Measurements from ENCODE around the gene ARHGAP26.

DNA sequence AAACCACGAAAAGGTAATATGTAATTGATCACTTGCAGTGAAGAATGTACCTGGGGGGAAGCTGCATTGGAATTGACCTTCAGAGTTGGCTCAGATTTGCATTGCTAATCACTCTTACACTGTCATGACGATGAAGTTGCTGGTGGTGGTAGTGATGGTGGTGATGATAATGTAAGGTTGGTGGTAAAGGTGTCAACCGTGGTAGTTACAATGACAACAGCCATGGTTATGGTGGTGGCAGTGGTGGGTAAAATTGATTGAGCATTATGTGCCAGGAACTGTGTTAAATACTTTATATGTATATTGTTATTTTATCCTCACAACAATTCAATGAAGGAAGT is 350.9 kb downstream of the ARHGAP26 start:
- TF ChIP-seq, protein P1, sequence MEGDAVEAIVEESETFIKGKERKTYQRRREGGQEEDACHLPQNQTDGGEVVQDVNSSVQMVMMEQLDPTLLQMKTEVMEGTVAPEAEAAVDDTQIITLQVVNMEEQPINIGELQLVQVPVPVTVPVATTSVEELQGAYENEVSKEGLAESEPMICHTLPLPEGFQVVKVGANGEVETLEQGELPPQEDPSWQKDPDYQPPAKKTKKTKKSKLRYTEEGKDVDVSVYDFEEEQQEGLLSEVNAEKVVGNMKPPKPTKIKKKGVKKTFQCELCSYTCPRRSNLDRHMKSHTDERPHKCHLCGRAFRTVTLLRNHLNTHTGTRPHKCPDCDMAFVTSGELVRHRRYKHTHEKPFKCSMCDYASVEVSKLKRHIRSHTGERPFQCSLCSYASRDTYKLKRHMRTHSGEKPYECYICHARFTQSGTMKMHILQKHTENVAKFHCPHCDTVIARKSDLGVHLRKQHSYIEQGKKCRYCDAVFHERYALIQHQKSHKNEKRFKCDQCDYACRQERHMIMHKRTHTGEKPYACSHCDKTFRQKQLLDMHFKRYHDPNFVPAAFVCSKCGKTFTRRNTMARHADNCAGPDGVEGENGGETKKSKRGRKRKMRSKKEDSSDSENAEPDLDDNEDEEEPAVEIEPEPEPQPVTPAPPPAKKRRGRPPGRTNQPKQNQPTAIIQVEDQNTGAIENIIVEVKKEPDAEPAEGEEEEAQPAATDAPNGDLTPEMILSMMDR (IDR thresholded peaks at IDR 0.05): no peak
- TF ChIP-seq POLR2AphosphoS5 (IDR thresholded peaks at IDR 0.05; ENCODE audit: low read depth, low read length): no peak
- TF ChIP-seq, protein P2, sequence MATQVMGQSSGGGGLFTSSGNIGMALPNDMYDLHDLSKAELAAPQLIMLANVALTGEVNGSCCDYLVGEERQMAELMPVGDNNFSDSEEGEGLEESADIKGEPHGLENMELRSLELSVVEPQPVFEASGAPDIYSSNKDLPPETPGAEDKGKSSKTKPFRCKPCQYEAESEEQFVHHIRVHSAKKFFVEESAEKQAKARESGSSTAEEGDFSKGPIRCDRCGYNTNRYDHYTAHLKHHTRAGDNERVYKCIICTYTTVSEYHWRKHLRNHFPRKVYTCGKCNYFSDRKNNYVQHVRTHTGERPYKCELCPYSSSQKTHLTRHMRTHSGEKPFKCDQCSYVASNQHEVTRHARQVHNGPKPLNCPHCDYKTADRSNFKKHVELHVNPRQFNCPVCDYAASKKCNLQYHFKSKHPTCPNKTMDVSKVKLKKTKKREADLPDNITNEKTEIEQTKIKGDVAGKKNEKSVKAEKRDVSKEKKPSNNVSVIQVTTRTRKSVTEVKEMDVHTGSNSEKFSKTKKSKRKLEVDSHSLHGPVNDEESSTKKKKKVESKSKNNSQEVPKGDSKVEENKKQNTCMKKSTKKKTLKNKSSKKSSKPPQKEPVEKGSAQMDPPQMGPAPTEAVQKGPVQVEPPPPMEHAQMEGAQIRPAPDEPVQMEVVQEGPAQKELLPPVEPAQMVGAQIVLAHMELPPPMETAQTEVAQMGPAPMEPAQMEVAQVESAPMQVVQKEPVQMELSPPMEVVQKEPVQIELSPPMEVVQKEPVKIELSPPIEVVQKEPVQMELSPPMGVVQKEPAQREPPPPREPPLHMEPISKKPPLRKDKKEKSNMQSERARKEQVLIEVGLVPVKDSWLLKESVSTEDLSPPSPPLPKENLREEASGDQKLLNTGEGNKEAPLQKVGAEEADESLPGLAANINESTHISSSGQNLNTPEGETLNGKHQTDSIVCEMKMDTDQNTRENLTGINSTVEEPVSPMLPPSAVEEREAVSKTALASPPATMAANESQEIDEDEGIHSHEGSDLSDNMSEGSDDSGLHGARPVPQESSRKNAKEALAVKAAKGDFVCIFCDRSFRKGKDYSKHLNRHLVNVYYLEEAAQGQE (IDR thresholded peaks at IDR 0.05; ENCODE audit: insufficient read depth in 1 of 2, low read depth in 2 of 2, low read length in 1 of 2): no peak
- TF ChIP-seq SIN3A (IDR thresholded peaks at IDR 0.05; ENCODE audit: borderline replicate concordance, insufficient read depth, low read depth, low read length): no peak
- no peak for TF ChIP-seq TCF7L2 (IDR thresholded peaks at IDR 0.05; ENCODE audit: low read depth, low read length)
